Keratinocyte (primary cell): ENCODE measurements around the gene RAB4A.

ENCODE experiments used
- CTCF ChIP-seq, 3 experiments: IDR thresholded peaks in 1 of 3; conservative IDR thresholded peaks in 1 of 3; optimal IDR thresholded peaks in 1 of 3; 2 replicates in 2 of 3; 3 replicates in 1 of 3; pipeline versions ENCODE3 to v1.5.1; 2011; ENCODE audit warnings: low read length in 3 of 3, mild to moderate bottlenecking in 3 of 3, moderate library complexity in 2 of 3, control low read depth in 1 of 3, inconsistent platforms in 1 of 3; ENCODE audit not compliant: insufficient read depth in 2 of 3; ENCODE audit errors: extremely low read depth in 1 of 3
- EZH2 ChIP-seq: IDR thresholded peaks from one replicate; pipeline ENCODE4 v1.6.1; 2012; ENCODE audit warnings: inconsistent platforms, mild to moderate bottlenecking, low read length, moderate library complexity

GRCh38 chr1:229284887-229285286 is 14.0 kb downstream of the RAB4A start:
- no peak for TF ChIP-seq CTCF (optimal IDR thresholded peaks at IDR 0.05 in 1 of 3, IDR thresholded peaks at IDR 0.05 in 1 of 3, conservative IDR thresholded peaks at IDR 0.05 in 1 of 3; ENCODE audit: extremely low read depth in 1 of 3, insufficient read depth in 2 of 3, low read length in 3 of 3)
- no peak for TF ChIP-seq EZH2
